ENCODE measurements around the gene FOCAD.

FOCAD gene

DNA sequence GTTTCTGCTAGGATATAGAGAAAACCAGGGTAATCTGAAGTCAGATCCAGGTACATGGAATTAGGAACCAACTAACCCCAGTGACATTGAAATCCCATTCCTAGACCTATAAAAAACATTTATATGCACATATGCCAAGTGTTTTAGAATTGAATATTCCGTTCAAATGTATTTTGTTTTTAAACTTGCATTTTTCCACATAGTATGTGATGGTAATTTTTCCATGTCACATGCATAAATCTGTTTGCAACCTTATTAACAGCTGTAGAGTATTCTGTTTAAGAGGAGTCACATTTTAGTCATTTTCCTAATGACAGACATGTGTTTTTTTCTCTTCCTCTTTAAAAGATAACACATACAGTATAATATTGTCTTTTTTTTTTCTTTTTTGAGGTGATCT lies 50.2 kb downstream of the FOCAD start:
- no peak for DNase-seq (ENCODE audit: low spot score)

DNA sequence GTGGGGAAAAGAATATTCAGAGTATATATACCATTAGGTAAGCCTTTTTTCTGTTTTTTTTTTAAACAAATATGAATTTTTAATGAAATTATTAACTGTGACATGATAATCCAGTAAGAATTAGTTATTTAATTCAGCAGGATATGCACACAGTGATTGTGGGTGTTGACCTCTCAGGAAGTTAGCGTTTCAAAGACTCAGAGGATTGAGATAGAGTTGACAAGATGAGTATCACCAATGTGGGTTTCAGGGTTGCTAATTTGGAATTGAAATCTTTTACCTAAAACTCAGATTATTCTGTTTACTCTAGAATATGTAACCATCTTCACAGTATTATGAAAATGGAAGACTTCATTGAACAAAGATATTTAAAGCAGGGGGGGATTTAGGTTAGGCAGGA lies 56.2 kb downstream of the FOCAD start:
- DNase-seq (ENCODE audit: low spot score) = no peak

DNA sequence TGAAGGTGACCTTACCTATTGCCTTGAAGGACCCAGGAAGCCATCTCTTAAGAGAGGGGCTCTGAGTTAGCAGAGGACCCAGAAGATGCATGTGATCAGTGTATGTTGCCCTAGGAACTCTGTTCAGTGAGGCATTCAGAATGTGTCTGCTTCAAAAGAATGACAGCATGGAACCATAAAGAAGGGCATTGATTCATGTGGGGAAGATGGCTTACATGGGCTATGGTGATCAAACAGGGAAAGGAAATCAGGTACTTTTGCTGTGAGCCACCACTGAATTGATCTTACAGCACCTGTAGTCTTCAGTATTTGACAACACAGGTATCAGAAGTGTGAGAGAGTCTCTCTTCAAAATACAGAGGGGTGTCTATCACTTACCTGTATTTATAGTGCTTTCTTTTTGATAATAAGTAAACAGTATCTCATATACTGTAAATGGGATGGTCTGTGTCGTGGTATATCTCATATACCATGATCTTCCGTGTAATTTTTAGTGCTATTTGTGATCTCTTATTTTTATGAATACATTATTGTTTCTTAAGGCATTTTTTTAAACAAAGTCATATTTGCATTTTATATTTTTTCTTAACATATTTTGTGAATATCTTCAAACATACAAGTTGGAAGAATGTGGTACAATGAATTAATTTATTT lies 57.0 kb downstream of the FOCAD start:
- DNase-seq (ENCODE audit: low spot score) = no peak

DNA sequence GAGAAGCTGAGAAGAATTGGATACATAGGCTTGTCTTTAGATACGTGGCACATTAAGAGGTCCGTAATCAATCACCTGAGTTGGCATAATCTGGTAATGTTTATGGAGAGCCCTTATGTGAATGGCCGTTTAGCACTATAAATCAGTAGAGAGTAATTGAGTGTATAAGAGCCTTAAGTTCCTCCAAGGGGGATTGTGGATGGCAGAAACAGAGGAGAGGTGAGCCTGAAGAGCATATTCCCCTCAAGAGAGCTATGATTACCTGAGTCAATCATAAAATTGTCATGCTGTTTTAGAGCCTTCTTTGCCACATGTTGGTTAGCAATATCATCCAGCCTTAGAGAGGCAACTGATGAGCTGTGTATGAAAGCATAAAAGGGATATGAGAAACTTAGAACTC lies 58.8 kb downstream of the FOCAD start:
- DNase-seq (ENCODE audit: low spot score) = no peak

DNA sequence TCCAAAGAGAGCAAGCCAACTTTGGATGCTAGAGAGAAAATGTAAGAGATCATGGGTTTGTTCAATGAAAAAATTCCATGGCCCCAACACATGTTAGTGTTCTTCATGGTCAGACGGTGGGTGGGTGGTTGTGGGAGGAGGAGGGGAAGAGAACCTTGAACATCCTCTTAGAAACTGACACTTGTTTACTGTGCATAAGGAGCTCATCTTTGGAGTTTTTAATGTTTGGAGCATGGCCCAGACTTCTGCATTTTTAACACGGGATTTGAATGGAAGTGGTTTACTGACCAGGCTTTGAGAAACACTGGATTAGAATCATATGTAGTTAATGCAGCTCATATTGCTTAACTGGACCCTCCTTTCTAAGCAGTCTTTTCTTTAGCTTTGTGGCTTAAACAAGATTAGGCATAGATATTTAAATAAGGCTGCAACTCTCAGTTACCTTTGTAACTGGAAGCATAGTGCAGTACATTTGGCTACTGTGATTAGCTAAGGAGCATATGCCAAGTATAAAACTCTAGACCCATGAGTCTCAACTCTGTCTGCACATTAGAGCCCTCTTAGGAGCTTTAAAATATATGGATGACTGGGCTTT lies 60.1 kb downstream of the FOCAD start:
- no peak for DNase-seq (ENCODE audit: low spot score)

DNA sequence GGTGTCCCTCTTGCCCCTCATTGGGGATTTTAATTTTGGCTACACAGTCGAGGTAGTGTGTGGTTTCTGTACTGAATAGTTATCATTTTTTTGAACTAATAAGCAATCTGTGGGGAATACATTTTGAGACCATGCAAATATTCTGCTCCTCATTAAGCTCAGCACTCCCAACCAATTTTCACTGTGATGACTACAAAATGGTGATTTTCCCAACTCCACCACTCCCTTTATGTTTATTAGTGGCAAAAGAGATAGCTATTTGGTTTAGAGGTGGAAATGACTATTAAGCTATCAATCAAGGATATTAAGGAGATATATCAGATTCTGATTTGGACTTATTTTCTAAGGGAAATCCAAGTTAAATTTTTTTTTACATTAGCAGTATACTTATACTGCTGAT lies 62.9 kb downstream of the FOCAD start:
- no peak for DNase-seq (ENCODE audit: low spot score)

DNA sequence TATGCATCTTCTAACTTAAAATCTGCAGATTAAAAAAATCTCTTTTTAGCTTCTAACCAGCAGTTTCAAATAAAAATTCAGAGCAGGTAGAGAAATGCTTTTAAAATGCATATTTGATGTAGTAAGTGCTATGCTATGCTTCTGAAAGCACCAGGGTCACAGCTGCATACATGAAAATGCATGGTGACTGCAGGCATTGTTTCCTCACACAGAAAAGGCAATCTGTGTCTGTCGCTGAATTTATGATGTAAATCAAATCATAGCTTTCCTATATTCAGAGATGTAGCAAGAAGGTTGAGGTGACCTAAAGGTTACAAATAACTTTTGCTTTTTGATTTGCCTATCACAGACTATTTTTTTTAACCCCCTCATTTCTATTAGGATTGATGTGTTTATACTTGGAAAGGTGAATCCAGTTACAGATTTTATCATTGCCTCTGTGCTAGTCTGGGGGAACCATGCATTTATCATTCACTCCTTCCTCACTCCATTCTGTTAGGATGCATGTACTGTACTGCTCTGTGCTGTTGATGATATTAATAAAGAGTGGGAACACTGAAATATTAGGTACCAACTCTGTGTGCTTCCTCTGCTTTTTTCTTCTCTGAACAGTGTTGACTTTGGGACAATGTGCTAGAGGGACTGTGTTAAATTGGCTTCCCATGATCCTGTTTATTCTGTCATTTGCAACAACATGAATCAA lies 65.6 kb downstream of the FOCAD start:
- DNase-seq (ENCODE audit: low spot score) = no peak

DNA sequence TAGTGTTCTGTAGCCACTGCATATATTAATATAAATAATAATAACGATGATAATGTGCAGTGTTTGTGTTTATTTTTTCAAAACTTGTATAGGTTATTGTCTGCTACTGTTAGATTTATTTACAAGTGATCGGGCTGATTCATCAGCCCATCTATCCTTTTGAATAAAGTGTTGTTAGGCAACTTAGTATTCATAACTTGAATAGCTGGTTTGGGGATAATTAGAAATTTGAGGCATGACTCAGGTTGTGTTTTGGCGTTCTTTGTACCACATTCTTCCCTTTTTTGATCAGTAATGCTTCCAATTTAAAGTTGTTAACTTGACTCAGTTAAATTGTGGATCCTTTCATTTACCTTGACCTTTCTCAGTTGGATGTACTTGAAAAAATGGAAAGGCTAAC lies 69.7 kb downstream of the FOCAD start:
- no peak for DNase-seq (ENCODE audit: low spot score)

DNA sequence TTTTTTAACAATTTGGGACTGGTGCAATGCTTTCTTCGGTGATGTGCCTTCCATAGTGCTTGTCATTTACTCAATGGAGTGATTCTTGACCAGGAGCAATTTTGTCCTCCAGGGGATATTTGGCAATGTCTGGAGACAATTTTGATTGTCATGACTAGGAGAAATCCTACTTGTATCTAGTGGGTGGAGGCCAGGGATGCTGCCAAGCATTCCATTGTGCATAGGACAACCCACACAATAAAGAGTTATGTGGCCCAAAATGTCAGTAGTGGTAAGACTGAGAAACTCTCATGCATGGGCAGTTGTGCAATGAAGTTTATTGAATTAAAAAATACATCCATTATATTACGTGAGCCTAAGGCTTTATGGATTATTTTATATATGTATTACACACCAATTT lies 70.5 kb downstream of the FOCAD start:
- no peak for DNase-seq (ENCODE audit: low spot score)

DNA sequence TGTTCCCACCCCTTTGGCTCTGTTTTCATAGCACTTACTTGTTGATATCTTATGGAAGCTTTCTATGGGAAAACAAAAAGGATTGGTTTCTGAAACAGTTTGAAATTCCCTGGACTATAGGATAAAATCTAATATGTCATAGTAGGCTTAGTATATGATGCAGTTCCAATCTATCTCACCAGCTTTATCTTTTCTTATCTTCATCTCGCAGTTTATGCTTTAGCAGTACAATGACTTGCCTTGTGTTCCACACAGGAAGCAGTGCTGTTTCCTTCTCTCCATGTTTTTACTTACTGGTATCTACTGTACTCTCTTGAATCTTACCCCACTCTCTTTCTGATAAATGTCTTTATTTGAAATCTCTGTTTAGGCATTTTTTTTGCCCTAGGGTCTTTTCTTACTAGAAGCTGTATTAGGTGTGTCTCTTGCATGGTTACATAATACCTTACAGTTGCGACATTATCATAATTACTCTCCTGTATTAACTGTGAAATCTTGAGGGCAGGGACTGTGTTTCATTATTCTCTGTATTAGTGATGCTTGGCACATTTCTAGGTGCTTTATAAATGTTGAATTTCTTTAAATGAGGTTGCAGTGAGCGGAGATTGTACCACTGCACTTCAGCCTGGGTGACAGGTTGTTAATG lies 76.3 kb downstream of the FOCAD start:
- DNase-seq (ENCODE audit: low spot score) = no peak

DNA sequence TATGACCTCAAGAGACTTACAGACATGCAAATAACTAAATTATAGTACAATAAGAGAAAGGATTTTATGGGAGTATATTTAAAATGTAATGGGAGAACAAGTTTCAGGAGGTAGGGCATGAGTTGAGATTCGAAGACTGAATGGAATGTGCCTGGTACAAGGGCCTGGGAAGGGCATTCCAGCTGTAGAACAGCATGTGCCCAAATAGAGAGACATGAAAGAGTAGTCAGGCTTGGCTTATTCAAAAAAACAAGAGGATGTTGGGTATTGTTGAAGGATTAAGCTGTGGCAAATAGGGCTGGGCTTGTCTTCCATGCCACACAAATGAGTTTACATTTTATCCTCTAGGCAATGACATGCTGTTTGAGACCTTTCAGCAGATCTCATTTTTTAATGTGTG lies 86.9 kb downstream of the FOCAD start:
- DNase-seq (ENCODE audit: low spot score) = no peak

DNA sequence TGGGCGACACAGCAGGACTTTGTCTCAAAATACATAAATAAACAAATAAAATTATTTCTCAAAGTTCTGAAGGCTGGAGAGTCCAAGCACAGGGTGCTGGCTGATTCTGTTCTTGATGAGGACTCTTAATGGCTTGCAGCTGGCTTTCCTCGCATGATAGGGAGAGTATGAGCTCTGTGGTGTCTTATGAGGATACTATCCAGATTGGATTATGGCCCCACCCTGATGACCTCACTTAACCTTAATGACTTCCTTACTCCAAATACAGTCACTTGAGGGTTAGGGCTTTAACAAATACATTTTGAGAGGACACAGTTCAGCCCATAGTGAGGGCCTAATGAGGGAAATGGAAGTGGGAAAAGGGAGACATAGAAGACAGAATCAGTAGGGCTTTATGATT lies 87.7 kb downstream of the FOCAD start:
- no peak for DNase-seq (ENCODE audit: low spot score)

DNA sequence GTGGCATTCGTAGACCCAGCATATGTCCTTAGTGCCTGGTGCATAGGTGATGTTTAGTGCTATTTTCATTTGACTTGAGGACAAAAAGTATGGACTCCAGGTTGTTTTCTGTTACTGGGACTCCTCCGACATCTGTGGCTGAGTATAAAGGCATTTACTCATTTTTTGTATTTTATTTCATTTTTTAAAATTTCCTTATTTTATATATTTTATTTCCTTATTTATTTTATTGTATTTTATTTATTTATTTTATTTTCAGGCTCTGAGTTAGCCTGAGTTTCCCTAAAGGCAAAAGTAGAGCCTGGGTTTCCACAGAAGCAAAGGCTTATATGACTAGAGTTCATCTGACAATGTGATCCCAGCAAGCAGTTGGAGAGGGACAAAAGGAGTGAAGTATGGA lies 91.6 kb downstream of the FOCAD start:
- no peak for DNase-seq (ENCODE audit: low spot score)

DNA sequence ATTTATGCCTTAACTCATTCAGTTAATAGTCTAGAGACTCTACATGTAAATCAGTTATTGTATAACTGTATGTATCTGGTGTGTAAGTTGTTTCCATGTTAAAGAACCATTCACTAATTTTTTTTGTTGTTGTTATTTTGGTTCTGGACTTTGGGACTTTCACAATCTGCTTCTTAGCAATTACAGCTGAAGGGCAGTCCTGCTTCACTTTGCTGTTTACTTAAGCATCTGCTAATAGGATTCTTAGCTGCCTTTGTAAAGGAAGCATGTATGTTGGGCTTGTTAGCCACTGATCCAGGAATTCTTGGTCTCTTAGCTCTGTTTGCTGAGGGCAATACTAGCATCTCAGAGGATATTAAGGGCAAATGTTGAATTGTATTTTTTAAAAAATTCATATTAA lies 97.0 kb downstream of the FOCAD start:
- DNase-seq (ENCODE audit: low spot score) = no peak

DNA sequence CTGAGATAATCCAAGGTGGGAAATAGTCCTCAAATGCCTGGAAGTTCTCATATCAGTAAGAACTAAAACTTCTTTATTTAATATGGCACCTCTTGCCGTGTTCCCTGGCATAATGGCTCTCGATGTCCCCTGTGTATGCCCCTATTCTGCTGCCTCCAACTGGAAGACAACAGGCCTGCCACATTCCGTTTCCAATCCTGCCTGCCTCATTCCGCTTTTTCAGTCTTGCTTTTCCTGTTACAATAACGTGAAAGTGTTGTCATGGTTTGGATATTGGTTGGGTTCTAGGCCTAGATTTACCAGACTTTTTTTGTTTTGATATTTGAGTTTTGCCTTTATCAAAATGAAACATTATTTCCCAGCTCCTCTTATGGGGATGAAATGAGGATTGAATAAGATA lies 98.2 kb downstream of the FOCAD start:
- DNase-seq (ENCODE audit: low spot score) = no peak

DNA sequence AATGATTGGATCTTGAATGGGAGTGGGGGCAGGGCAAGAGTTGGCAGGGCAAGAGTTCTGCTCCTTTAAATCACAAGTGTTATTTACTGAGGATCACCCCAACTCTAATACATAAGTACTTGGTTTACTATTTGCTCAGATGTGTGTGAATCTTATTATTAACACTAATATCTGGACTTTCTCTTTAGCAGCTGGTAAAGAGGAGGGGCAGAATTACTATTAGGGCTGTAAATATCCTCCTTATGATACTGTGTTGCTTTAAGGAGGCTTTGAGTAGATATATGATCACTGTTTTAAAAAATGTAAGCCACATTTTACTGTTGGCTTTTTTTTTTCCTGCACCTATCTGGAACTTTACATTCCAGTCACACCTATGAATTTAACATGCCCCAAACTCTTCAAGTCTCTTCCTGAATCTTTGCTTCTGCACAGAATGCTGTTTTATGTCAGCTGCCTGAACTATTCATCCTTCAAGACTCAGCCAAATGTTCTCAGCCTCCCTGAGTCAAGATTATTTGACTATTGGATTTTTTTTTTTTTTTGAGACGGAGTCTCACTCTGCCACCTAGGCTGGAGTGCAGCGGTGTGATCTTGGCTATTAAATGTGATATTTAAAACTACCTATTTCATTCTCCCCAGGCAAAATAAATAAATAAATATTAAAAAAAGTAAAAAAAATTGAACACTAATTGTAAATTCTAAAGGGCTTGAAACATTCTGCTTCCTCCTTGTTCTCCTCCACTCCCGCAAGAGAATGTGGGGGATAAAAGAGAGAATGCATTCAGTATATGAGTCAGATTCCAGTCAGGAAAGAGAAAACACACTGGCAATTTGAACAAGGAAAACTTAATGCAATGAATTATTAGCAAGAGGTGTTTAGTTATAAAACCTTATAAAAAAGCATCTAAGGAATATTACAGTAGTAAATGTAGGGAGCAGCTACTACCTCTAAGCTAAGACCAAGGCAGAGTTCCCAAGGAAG lies 99.3 kb downstream of the FOCAD start:
- DNase-seq (ENCODE audit: low spot score) = no peak

DNA sequence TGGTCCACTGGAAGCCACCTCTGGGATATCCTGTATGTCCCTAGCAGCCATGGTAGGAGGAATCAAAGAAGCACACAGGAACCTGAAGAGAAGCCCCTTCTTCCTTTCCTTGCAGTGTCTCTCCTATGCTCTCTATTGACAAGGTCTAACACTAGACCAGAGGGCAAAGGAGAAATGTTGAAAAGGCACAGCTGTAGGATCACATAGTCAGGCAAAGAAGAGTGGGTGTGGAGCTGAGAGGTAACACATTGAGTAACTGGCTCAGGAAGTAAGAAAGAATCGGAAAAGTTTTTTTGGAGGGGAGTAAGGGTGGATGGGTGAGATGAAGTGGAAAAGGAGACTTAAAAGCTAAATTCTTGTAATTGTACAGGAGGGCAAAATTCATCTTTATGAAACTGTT lies 100.1 kb downstream of the FOCAD start:
- no peak for DNase-seq (ENCODE audit: low spot score)

DNA sequence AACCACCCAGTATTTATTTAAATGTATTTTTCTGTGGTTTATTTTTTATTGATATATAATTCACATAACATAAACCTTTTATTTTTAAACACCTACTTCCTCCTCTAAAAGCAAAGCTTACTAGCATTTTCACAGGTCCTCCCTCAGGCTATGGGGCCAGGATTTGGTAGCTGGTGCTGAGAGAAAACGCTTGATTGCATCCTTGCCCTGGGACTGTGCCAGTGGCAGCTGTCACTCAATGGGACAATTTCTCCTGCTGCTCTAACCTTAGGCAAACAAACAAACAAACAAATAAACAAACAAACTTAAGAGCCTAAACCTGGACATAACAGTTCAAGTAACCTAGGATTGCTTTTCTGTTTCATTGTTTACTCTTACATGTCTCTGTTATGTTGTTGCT lies 102.7 kb downstream of the FOCAD start:
- no peak for DNase-seq (ENCODE audit: low spot score)

DNA sequence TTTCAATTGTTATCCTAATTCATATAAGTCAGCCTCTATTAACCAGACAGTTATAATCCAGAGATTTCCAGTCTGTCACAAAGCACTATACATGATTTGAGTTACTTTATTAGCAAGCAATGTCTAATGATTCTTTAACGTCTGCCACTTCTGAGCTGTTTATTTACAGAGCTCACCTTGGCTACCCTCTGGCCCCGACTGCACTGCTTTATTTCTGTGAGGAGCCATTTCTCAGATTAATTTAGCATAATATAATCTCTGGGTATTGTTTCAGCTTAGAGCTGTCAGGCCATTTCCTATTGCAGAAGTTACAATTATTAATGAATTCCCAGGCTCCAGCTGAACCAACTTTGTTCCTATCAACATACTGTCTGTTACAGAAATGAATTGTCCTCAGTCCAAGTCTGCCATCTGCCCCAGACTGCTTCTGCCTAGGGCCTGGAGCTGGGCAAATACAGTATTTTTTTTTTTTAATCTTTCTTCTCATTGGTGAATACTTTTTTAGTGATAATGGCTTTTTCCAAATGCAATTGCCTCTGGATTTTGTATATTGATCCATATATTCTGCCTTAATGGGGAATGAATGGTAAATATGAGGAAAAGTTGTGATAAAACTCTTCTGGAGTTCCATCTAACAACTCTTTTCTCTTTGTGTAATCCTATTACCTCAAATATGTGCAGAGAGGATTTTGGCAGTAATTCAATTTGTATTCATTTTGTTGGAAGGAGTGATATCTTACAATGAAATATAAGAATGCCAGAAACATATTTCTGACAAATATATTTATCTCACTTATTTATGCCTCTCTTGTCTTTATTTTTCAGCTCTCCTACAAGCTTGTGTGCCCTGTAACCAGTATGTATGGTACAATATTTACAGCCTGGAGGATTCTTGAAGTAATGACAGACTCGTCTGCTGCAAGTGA lies 104.7 kb downstream of the FOCAD start:
- no peak for DNase-seq (ENCODE audit: low spot score)

DNA sequence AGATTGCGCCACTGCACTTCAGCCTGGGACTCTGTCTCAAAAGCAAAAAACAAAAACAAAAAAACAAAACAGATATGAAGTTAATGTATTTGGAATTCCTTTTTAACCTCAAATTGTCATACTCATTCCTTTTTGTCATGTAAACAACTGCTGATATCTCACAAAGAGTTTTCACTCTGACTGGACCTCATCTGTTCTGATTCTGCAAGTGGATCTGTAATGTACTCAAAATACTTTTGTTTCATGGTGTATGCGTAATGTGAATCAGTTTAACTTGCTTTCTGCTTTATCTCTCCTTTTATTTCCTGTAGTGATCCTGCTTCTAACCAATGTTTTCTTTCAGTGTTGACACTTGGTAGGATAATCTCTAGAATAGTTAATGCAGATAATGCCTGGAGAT lies 106.7 kb downstream of the FOCAD start:
- DNase-seq (ENCODE audit: low spot score) = no peak

DNA sequence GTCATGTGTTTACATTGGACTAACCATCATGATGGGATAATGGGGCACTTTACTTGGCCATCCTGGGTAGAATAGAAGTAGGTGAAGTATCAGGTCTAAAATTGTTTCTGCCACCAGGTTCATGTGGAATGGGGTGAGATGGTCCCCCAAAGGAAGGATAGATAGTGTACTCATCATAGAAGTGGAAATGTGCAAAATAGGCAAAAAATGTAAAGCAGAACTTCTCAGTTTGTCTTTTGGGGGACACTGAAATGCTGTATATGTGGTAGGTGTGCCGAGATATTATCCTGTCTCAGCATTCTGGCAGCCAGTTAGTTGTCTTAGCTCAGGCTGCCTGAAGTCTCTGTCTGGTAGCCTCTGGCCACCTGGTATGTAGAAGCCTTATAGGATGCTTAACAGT lies 107.6 kb downstream of the FOCAD start:
- no peak for DNase-seq (ENCODE audit: low spot score)
